Activated naive CD8-positive, alpha-beta T cell treated with anti-CD3 and anti-CD28 coated beads, Interleukin-2, amount 50 U/mL, for 24 hours (primary cell): ENCODE data around the gene RTL5.

Source experiments
- ATAC-seq: fragments of 150-1000 bp; cut with Tn5 transposase; one replicate; pipeline ENCODE4 v1.10.0; 2021
- DNase-seq: peaks from one replicate; pipeline ENCODE4 v3.0.0; 2021
- H3K27ac Mint-ChIP-seq: one replicate; pipeline ENCODE4 v1.8.0; 2021; ENCODE audit warnings: mild to moderate bottlenecking, mixed read lengths
- H3K27me3 Mint-ChIP-seq: one replicate; pipeline ENCODE4 v1.8.0; 2021; ENCODE audit warnings: mixed read lengths
- H3K36me3 Mint-ChIP-seq: one replicate; pipeline ENCODE4 v1.8.0; 2021; ENCODE audit warnings: low read depth, mixed read lengths
- H3K4me1 Mint-ChIP-seq: one replicate; pipeline ENCODE4 v1.8.0; 2021; ENCODE audit warnings: mixed read lengths
- H3K4me3 Mint-ChIP-seq: one replicate; pipeline ENCODE4 v1.8.0; 2021; ENCODE audit warnings: mild to moderate bottlenecking, moderate library complexity, mixed read lengths
- H3K9me3 Mint-ChIP-seq: one replicate; pipeline ENCODE4 v1.8.0; 2021; ENCODE audit warnings: mixed read lengths

RTL5 gene

GRCh38 chrX:72139538-72139937, 7.8 kb upstream of the RTL5 start:
- H3K27ac Mint-ChIP-seq, result no peak overlapping the region
- peaks cover 7% of the 10 kb centered on the region for H3K27me3 Mint-ChIP-seq
- DNase-seq (no peak), ATAC-seq (no peak)
- H3K4me1 Mint-ChIP-seq, result peaks cover 21% of the 10 kb centered on the region
- no peaks in the 10 kb centered on the region for H3K36me3 Mint-ChIP-seq
- H3K4me3 Mint-ChIP-seq, result no peak overlapping the region
- no peaks in the 10 kb centered on the region for H3K9me3 Mint-ChIP-seq

- Mint-ChIP-seq H3K4me1 (peaks cover 9% of the 10 kb centered on the region), H3K27ac (no peak overlapping the region), H3K9me3 (no peaks in the 10 kb centered on the region), H3K4me3 (no peak overlapping the region), H3K36me3 (no peaks in the 10 kb centered on the region), H3K27me3 (peaks cover 13% of the 10 kb centered on the region)
- no peak for DNase-seq
- no peak for ATAC-seq
Observed at GRCh38 chrX:72137846-72138495, 6.3 kb upstream of the RTL5 start.

- Mint-ChIP-seq H3K4me1 (peaks cover 5% of the 10 kb centered on the region), H3K27ac (no peak overlapping the region), H3K4me3 (no peak overlapping the region), H3K27me3 (peaks cover 35% of the 10 kb centered on the region), H3K36me3 (no peaks in the 10 kb centered on the region), H3K9me3 (no peaks in the 10 kb centered on the region)
- ATAC-seq (no peak), DNase-seq (no peak)
Observed at GRCh38 chrX:72133851-72134546, 2.3 kb upstream of the RTL5 start.

GRCh38 chrX:72132456-72132855, 741 bp upstream of the RTL5 start:
- Mint-ChIP-seq H3K9me3 (no peaks in the 10 kb centered on the region), H3K27me3 (peaks cover 43% of the 10 kb centered on the region), H3K27ac (no peak overlapping the region), H3K4me3 (no peak overlapping the region), H3K4me1 (peaks cover 5% of the 10 kb centered on the region), H3K36me3 (no peaks in the 10 kb centered on the region)
- ATAC-seq (no peak), DNase-seq (no peak)

- no peaks in the 10 kb centered on the region for H3K36me3 Mint-ChIP-seq
- ATAC-seq (no peak), DNase-seq (no peak)
- H3K27me3 Mint-ChIP-seq, result peaks cover 43% of the 10 kb centered on the region
- no peak overlapping the region for H3K27ac Mint-ChIP-seq
- H3K4me1 Mint-ChIP-seq, result peaks cover 8% of the 10 kb centered on the region
- H3K9me3 Mint-ChIP-seq, result no peaks in the 10 kb centered on the region
- no peak overlapping the region for H3K4me3 Mint-ChIP-seq
Observed at GRCh38 chrX:72130762-72131250, 909 bp downstream of the RTL5 start.

- ATAC-seq, result no peak
- H3K27me3 Mint-ChIP-seq, result peaks cover 43% of the 10 kb centered on the region
Observed at GRCh38 chrX:72130156-72130761, 1.5 kb downstream of the RTL5 start.

GRCh38 chrX:72129661-72130060, 2.1 kb downstream of the RTL5 start:
- H3K4me3 Mint-ChIP-seq, result no peak overlapping the region
- peaks cover 41% of the 10 kb centered on the region for H3K27me3 Mint-ChIP-seq
- ATAC-seq, result no peak
- H3K9me3 Mint-ChIP-seq, result no peaks in the 10 kb centered on the region
- no peak for DNase-seq
- no peaks in the 10 kb centered on the region for H3K36me3 Mint-ChIP-seq
- H3K4me1 Mint-ChIP-seq, result peaks cover 14% of the 10 kb centered on the region
- no peak overlapping the region for H3K27ac Mint-ChIP-seq

More at GRCh38 chrX:72130156-72130761, 1.5 kb downstream of the RTL5 start:
- Mint-ChIP-seq H3K9me3 (no peaks in the 10 kb centered on the region), H3K27ac (no peak overlapping the region), H3K4me1 (peaks cover 12% of the 10 kb centered on the region), H3K4me3 (no peak overlapping the region), H3K36me3 (no peaks in the 10 kb centered on the region)
- DNase-seq, result no peak

GRCh38 chrX:72128881-72129280, 2.8 kb downstream of the RTL5 start:
- ATAC-seq, result peak; percentile 29
- DNase-seq, result no peak
- no peaks in the 10 kb centered on the region for H3K9me3 Mint-ChIP-seq
- H3K27me3 Mint-ChIP-seq, result peaks cover 42% of the 10 kb centered on the region
- no peaks in the 10 kb centered on the region for H3K36me3 Mint-ChIP-seq
- peaks cover 18% of the 10 kb centered on the region for H3K4me1 Mint-ChIP-seq
- no peak overlapping the region for H3K4me3 Mint-ChIP-seq
- H3K27ac Mint-ChIP-seq, result no peak overlapping the region

GRCh38 chrX:72128183-72128834, 3.4 kb downstream of the RTL5 start:
- no peak overlapping the region for H3K4me3 Mint-ChIP-seq
- no peaks in the 10 kb centered on the region for H3K36me3 Mint-ChIP-seq
- ATAC-seq (no peak), DNase-seq (no peak)
- H3K9me3 Mint-ChIP-seq, result no peaks in the 10 kb centered on the region
- H3K27ac Mint-ChIP-seq, result no peak overlapping the region
- peaks cover 19% of the 10 kb centered on the region for H3K4me1 Mint-ChIP-seq
- H3K27me3 Mint-ChIP-seq, result peaks cover 40% of the 10 kb centered on the region

GRCh38 chrX:72127332-72127731, 4.4 kb downstream of the RTL5 start:
- Mint-ChIP-seq H3K4me1 (peaks cover 21% of the 10 kb centered on the region), H3K27me3 (peaks cover 37% of the 10 kb centered on the region), H3K4me3 (no peak overlapping the region), H3K9me3 (no peaks in the 10 kb centered on the region), H3K27ac (no peak overlapping the region), H3K36me3 (no peaks in the 10 kb centered on the region)
- no peak for DNase-seq
- ATAC-seq, result no peak

GRCh38 chrX:72126539-72127140, 5.1 kb downstream of the RTL5 start:
- H3K4me1 Mint-ChIP-seq, result peaks cover 24% of the 10 kb centered on the region

GRCh38 chrX:72126048-72126415, 5.7 kb downstream of the RTL5 start:
- ATAC-seq, result no peak
- H3K4me1 Mint-ChIP-seq, result peaks cover 30% of the 10 kb centered on the region
- H3K27me3 Mint-ChIP-seq, result peaks cover 33% of the 10 kb centered on the region
- H3K27ac Mint-ChIP-seq, result no peak overlapping the region
- no peaks in the 10 kb centered on the region for H3K9me3 Mint-ChIP-seq
- H3K36me3 Mint-ChIP-seq, result no peaks in the 10 kb centered on the region
- DNase-seq, result no peak
- H3K4me3 Mint-ChIP-seq, result no peak overlapping the region

More at GRCh38 chrX:72126539-72127140, 5.1 kb downstream of the RTL5 start:
- DNase-seq (peak; percentile 82), ATAC-seq (peak; percentile 72)
- peaks cover 33% of the 10 kb centered on the region for H3K27me3 Mint-ChIP-seq
- H3K4me3 Mint-ChIP-seq, result no peak overlapping the region
- no peaks in the 10 kb centered on the region for H3K9me3 Mint-ChIP-seq
- H3K27ac Mint-ChIP-seq, result no peak overlapping the region
- no peaks in the 10 kb centered on the region for H3K36me3 Mint-ChIP-seq

GRCh38 chrX:72125331-72126047, 6.2 kb downstream of the RTL5 start:
- Mint-ChIP-seq H3K27ac (no peak overlapping the region), H3K27me3 (peaks cover 32% of the 10 kb centered on the region)

More at GRCh38 chrX:72125331-72126047, 6.2 kb downstream of the RTL5 start:
- no peak for ATAC-seq
- no peaks in the 10 kb centered on the region for H3K36me3 Mint-ChIP-seq
- no peaks in the 10 kb centered on the region for H3K9me3 Mint-ChIP-seq
- no peak for DNase-seq
- no peak overlapping the region for H3K4me3 Mint-ChIP-seq
- H3K4me1 Mint-ChIP-seq, result peaks cover 34% of the 10 kb centered on the region
